ENCODE results near the gene ISG20L2.

The ISG20L2 gene

DNA sequence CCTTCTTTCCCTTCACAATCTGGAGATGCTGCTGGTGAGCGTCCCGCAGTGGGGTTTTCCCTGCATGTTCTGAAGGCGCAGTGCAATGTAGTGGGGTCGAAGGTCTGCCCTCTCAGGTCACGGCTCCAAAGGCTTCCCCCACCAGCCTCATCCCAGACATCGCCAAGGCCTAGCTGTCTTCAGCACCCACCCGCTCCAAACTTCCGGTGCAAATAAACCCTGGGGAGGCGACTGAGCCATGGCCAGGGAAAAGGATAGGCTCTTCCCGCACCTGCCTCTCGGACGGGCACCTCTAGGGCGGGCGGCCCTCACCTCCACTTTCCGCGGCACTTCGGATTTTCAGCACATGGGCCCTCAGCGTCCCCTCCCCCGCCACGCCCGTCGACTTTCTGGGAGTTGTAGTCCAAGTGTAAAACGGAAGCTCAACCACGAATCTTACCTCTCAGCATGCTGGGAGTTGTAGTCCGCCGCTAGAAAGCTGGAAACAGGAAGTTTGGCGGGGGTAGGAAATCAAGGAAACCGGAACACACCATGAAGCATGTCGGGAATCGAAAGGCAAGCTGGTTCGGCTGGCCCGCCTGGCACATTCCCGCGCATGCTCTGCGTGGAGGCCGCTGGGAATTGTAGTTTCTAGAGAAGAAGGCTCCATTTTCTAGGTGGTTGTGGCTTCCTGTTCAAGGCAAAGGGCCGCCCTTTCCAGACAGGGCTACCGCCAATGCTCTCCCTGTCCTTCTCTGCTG, 12.3 kb upstream of the ISG20L2 start, which contains the start of gene MRPL24:
MRPL24 (minus strand) TSS at position 348 of the 740 bp plus-strand sequence. CDS start 2,384 bp downstream, outside the sequence.
- peak; percentile 89 for DNase-seq (ENCODE audit: low read depth)

GRCh38 chr1:156740237-156740740, 11.7 kb upstream of the ISG20L2 start:
- no peak for DNase-seq (ENCODE audit: low read depth)

DNA sequence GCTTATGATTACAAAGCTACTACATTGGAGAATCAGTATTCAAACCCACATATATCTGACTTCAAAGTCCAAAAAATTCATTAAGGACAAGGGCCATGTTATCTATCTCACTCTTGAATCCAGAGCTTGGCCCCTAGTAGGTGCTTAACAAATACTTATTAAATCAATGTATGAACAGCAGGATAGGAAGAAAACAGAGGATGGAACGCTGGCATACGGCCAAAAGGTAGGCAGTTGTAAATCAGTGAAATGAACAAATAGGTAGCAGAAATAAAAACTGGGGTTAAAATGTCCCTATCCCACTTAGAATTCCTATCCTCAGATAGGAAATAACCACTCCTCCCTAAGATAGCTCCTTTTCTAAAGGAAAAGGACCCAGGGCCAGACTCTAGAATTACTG, 10.3 kb upstream of the ISG20L2 start:
- DNase-seq (ENCODE audit: low read depth) = no peak

GRCh38 chr1:156738407-156738806, 9.8 kb upstream of the ISG20L2 start:
- DNase-seq (ENCODE audit: low read depth) = no peak

DNA sequence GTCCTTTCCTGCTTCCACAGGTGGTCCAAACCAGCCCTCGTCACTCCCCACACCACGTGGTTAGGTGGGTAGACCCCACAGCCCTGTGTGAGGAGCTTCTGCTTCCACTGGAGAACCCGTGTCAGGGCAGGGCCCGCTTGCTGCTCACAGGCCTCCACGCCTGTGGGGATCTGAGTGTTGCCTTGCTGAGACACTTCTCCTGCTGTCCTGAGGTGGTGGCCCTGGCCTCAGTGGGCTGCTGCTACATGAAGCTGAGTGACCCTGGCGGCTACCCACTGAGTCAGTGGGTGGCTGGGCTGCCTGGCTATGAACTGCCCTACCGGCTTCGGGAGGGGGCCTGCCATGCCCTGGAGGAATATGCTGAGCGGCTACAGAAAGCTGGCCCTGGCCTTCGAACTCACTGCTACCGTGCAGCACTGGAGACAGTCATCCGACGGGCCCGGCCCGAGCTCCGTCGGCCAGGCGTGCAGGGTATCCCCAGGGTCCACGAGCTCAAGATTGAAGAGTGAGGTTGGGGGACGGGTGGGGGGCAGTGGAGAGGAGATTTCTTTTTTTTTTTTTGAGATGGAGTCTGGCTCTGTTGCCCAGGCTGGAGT, 5.5 kb upstream of the ISG20L2 start:
- no peak for DNase-seq (ENCODE audit: low read depth)

- peak; percentile 70 for DNase-seq (ENCODE audit: low read depth)
Measured at GRCh38 chr1:156727926-156728598, 504 bp downstream of the ISG20L2 start, which contains the start of gene METTL25B. METTL25B (plus strand) TSS chr1:156728469; CDS start chr1:156729105, 636 bp downstream.

DNA sequence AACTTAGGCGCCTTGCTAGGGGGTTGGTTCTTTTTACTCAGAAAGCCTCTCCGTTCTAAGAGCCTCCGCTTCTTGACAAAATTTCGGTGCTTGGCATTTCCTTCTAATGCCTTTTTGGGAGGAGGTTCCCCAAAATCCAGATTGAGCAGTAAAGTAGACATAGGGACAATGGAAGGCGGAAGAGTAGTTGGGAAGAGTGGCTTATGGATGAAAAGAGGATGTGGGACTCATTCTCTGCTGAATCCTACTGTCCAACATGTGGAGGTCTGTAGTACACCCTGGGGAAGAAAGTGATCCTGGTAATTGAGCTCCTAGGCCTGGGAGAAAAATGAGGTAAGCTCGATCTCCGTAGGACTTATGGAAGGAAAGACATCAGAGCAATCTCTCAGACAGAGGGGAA, 1.1 kb downstream of the ISG20L2 start:
- DNase-seq (ENCODE audit: low read depth) = no peak

DNA sequence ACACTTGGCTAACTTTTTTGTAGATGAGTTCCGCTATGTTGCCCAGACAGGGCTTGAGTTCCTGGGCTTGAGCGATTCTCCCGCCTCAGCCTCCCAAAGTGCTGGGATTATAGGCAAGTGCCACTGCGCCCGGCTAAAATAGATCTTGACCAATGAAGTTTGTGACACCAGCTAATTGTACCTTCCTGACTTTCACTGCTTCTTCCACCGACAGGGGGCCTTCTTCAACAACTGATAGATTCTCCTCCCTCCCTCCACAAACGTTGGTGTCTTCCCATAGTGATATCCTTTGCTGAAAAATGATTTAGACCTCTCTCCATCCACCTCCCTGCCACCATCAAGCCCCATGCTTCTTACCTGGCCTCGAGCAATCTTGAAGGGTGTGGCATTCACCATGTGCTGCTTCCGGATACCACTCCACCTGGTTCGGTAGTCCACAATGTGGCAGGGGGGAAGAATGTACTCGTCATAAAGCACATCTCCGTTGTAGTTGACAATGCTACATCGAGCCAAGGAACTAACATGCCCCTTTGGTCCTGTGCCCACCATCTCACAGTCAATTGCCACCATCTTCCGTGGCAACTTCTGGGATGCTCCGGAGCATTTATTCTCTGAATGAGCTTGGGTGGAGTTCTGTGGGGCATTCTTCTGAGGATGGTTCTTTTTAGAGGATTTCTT, 1.9 kb downstream of the ISG20L2 start:
- DNase-seq (ENCODE audit: low read depth) = no peak

GRCh38 chr1:156725683-156726280, 2.8 kb downstream of the ISG20L2 start:
- peak; percentile 66 for DNase-seq (ENCODE audit: low read depth)

DNA sequence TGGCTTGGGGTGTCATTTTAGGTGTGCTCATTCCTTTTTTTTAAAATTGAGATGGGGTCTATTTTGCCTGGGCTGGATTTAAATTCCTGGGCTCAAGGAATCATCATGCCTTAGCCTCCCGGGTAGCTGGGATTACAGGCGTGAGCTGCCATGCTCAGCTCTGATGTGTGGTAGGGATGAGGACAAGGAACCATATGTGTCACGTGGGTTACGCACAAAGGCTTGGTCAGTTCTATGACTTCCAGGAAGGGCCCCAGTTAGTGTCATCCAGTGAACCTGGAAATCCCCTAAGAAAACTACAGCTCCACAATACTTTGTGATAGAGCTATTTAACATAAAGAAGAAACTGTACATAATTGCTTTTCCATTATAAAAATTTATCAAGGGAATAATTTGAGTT, 7.0 kb downstream of the ISG20L2 start:
- no peak for DNase-seq (ENCODE audit: low read depth)

DNA sequence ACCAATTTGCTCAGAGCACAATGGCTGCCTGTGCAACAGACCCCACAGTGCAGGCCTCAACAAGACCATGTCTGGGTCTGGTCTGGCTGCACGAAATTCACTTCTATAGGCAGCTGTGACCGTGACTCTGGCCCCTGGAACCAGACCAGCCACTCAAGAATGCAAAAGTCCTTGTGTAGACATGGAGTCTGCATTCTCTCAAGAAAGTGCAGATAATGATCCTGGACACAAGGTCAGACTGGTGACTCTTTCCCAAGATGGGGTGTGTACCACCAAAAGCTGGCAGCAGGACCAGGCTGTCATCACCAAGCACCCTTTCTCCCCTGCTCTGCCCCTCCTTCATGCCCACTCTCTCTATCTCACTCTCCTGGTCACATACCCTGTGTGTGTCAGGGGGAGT, 7.4 kb downstream of the ISG20L2 start:
- DNase-seq (ENCODE audit: low read depth) = no peak

GRCh38 chr1:156717351-156717750, 11.2 kb downstream of the ISG20L2 start:
- DNase-seq (ENCODE audit: low read depth) = no peak

DNA sequence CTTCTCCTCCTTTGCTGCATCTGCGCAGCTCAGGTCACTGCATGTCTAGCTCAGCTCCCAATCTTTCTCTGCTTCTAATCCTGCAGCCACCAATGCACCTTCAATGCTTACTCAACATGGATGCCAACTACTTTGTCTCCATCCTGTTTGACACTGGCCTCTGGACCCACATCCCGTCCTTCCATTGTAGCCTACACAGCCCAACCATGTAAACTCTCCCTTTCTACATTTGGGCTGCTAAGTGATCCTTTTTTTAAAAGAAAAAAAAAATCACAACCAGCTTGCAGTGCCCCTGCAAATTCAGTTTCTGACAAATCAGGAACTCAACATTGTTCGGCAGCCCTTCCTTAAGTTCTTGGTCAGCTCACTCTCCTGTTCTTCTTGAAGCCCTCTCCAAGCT, 13.7 kb downstream of the ISG20L2 start:
- DNase-seq (ENCODE audit: low read depth) = no peak

GRCh38 chr1:156712626-156713025, 15.9 kb downstream of the ISG20L2 start:
- DNase-seq (ENCODE audit: low read depth) = no peak

GRCh38 chr1:156711011-156711817, 17.4 kb downstream of the ISG20L2 start:
- DNase-seq (ENCODE audit: low read depth) = no peak

DNA sequence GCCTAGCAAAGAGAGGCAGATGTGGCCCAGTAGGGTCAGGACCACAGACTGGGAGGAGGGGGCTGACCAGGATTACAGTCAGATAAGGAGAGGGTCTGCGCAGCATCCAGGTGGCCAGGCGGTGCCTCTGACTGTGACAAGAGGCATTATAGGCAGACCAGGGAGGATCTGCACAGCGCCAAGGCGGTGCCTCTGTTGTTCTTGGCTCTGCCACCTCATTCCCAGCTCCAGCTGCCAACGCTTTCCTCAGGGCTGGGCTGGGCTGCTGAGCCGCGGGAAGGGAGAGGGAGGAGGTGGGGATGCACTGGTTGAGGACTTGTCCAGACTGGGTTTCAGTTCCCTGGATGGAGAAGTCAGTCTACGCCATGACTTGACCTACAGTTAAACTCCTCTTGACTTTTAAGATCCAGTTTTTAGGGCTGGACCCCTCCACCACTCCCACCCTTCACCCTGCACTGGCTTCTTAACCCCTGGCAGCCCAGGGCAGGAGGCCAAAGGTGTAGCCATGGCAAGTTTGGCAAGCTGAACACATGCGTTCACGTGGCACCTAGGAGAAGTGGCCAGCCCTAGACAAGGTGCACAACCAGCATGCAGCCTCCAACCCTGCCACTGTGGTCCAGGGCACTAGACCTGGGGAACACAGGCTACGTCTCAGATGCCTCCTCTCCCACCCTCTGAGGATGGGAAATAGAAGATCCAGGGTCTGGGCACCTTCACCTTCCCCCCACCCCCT, 18.6 kb downstream of the ISG20L2 start:
- DNase-seq (ENCODE audit: low read depth) = no peak

DNA sequence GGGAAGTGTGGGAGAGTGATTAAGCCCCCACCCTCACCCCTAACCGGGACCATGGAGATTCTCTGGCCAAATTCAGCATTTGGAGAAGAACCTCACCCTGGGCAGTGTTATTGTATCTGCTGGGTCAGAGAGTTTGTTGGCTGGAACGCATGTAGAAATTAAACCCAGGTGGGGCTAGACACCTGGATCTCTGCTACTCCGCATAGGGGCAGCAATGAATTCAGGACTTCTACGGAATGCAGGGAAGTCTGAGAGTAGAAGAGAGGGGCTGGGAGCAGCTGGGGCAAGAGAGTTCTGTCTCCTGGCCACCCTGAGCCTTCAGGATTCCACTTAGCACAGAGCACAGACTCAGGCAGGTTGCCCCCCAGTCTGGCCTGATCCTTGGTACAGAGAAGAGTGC, 19.5 kb downstream of the ISG20L2 start:
- DNase-seq (ENCODE audit: low read depth) = no peak

DNA sequence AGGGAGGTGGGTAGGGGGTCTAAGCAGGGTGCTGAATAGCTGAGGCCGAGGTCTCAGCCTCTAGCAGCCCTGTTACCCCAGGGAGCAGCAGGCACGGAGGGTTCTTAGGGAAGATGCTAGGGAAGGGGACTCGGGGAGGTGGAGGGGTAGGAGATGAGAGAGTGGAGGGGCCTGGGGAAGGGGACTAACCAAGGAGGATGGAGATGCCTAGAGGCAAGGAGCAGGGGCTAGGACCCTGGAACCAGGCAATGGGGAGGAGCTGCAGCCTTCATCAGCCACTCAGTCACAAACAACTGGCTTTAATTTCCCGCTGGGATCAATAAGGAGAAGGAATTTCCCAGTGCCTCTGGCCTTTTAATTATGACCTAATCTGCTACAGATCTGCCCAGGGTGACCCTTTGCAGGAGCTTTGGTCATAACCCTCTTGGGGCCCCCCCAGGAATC, 20.3 kb downstream of the ISG20L2 start:
- no peak for DNase-seq (ENCODE audit: low read depth)

GRCh38 chr1:156707417-156708217, 20.9 kb downstream of the ISG20L2 start:
- DNase-seq (ENCODE audit: low read depth) = no peak

Measured in stimulated activated CD8-positive, alpha-beta memory T cell treated with anti-CD3 and anti-CD28 coated beads, Interleukin-4, amount 100 ng/mL, for 24 hours (primary cell).